Tibial nerve (tissue), 4 donors: ENCODE results near the gene TM9SF2. TPM values are rescaled to one million over a fixed set of nuclear protein-coding genes. Genes with fewer than 3 reads are reported as not detected.

Experiments
- DNase-seq, 2 donors: peaks; one replicate each; pipeline ENCODE4 v3.0.0-alpha.2; 2019; ENCODE audit warnings: low spot score in 2 of 2
- H3K27ac ChIP-seq, 4 donors: fragments of 200-600 bp; sonication (generic) in 3 of 4; one replicate each; pipeline ENCODE4 v1.5.1; 2017 to 2019; ENCODE audit warnings: mild to moderate bottlenecking in 1 of 4
- H3K27me3 ChIP-seq, 2 donors: fragments of 200-600 bp; sonication (generic) in 1 of 2; one replicate each; pipeline versions ENCODE4 v1.5.1 to v1.6.0; 2017 to 2019
- H3K36me3 ChIP-seq, 3 donors: fragments of 200-600 bp; sonication (generic); one replicate each; pipeline ENCODE4 v1.5.1; 2018 to 2019
- H3K4me1 ChIP-seq, 4 donors: fragments of 200-600 bp; sonication (generic) in 3 of 4; one replicate each; pipeline ENCODE4 v1.5.1; 2017 to 2019
- H3K4me3 ChIP-seq, 4 donors: fragments of 200-600 bp; sonication (generic) in 3 of 4; one replicate each; pipeline ENCODE4 v1.5.1; 2017 to 2019; ENCODE audit warnings: mild to moderate bottlenecking in 1 of 4, moderate library complexity in 1 of 4
- H3K9me3 ChIP-seq, 4 donors: fragments of 200-600 bp; sonication (generic) in 3 of 4; one replicate each; pipeline ENCODE4 v1.5.1; 2017 to 2019
- EP300 ChIP-seq, 2 donors: sonication (generic); formaldehyde crosslinking; IDR thresholded peaks; one replicate each; pipeline ENCODE4 v1.6.1; 2017; ENCODE audit warnings: antibody characterized with exemption in 2 of 2, mild to moderate bottlenecking in 1 of 2
- POLR2A ChIP-seq, 2 donors: fragments of 450-650 bp; IDR thresholded peaks; one replicate each; pipeline ENCODE4 v1.6.1; 2017; ENCODE audit warnings: antibody characterized with exemption in 2 of 2, mild to moderate bottlenecking in 2 of 2, moderate library complexity in 2 of 2
- WGBS, 2 donors: methylation state at CpG; one replicate each; pipeline ENCODE4 v1.1.5; 2018; 5-methylcytosine and 5-hydroxymethylcytosine counted together
- total RNA-seq, 4 donors: library from RNA; depleted of rRNA; stranded (reverse); fragments of >200 nt; gene quantifications; one replicate each; pipeline ENCODE4 v1.1.0, GENCODE V29; 2016
- TF ChIP-seq, protein P1 (sequence below), 5 experiments: fragments of 200-600 bp in 3 of 5; fragments of 450-650 bp in 2 of 5; sonication (generic) in 3 of 5; IDR thresholded peaks; one replicate each; pipeline ENCODE4 v1.5.1; 2016 to 2019; ENCODE audit warnings: antibody characterized with exemption in 5 of 5, mild to moderate bottlenecking in 3 of 5, moderate library complexity in 2 of 5

The TM9SF2 gene
- total RNA-seq, 4 donors from 2014 or later, result 67.8 to 110 (median 82.7) TPM

DNA sequence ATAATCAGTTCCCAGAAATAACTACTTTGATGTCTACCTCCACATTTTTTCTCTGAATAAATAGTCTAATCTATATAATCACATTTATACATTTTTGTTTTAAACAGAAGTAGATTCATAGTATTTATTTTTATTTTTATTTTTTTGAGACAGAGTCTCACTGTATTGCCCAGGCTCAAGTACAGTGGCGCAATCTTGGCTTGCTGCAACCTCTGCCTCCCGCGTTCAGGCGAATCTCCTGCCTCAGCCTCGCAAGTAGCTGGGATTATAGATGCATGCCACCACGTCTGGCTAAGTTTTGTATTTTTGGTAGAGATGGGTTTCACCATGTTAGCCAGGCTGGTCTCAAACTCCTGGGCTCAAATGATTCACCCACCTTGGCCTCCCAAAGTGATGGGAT lies 16.7 kb downstream of the TM9SF2 start:
- WGBS, 2 donors, result 88 to 98% methylated on average over 6 of the region's 6 CpGs
- TF ChIP-seq EP300 (IDR thresholded peaks at IDR 0.05), result no peak
- TF ChIP-seq, protein P1, sequence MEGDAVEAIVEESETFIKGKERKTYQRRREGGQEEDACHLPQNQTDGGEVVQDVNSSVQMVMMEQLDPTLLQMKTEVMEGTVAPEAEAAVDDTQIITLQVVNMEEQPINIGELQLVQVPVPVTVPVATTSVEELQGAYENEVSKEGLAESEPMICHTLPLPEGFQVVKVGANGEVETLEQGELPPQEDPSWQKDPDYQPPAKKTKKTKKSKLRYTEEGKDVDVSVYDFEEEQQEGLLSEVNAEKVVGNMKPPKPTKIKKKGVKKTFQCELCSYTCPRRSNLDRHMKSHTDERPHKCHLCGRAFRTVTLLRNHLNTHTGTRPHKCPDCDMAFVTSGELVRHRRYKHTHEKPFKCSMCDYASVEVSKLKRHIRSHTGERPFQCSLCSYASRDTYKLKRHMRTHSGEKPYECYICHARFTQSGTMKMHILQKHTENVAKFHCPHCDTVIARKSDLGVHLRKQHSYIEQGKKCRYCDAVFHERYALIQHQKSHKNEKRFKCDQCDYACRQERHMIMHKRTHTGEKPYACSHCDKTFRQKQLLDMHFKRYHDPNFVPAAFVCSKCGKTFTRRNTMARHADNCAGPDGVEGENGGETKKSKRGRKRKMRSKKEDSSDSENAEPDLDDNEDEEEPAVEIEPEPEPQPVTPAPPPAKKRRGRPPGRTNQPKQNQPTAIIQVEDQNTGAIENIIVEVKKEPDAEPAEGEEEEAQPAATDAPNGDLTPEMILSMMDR (IDR thresholded peaks at IDR 0.05), result no peak
- no peak for TF ChIP-seq POLR2A (IDR thresholded peaks at IDR 0.05)
- H3K27me3 ChIP-seq, result no peaks in the 10 kb centered on the region

GRCh38 chr13:99522298-99522697 lies 21.0 kb downstream of the TM9SF2 start:
- Histone ChIP-seq H3K4me1 (no peaks in the 10 kb centered on the region), H3K27me3 (no peaks in the 10 kb centered on the region), H3K4me3 (no peak overlapping the region), H3K36me3 (peaks cover 0 to 74% (median 14%) of the 10 kb centered on the region in 3 donors), H3K9me3 (no peaks in the 10 kb centered on the region), H3K27ac (no peak overlapping the region)
- 96 to 98% methylated on average over 2 of the region's 2 CpGs for WGBS, 2 donors
- TF ChIP-seq EP300 (IDR thresholded peaks at IDR 0.05) (no peak), POLR2A (IDR thresholded peaks at IDR 0.05) (no peak)
- TF ChIP-seq, protein P1 (IDR thresholded peaks at IDR 0.05), result no peak
- DNase-seq, result no peak

More for the DNA sequence above, 16.7 kb downstream of the TM9SF2 start:
- Histone ChIP-seq H3K27ac (no peak overlapping the region), H3K9me3 (no peaks in the 10 kb centered on the region), H3K4me1 (peaks cover 0 to 21% (median 6%) of the 10 kb centered on the region in 4 donors), H3K4me3 (no peak overlapping the region), H3K36me3 (peaks cover 0 to 36% (median 14%) of the 10 kb centered on the region in 3 donors)
- no peak for DNase-seq

DNA sequence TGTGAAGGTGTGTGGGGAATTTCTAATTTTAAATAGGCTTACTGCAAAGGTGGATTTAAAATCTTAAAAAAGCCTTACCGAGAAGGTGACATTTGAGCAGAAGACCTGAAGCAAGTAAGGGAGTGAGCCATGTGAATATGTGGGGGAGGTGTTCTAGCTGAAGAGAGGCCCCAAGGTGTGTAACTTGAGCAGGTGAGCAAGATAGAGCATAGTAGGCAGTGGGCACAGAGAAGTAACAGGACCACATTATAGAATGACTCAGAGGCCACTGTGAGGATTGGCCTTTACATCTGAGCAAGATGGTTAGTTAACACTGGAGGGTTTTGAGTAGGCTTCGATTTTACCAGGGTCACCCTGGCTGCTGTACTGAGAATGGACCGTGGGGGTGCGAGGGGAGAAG lies 22.6 kb downstream of the TM9SF2 start:
- WGBS, 2 donors, result 93% methylated on average over 4 of the region's 4 CpGs
- Histone ChIP-seq H3K27ac (no peak overlapping the region), H3K9me3 (no peaks in the 10 kb centered on the region), H3K36me3 (peaks cover 0 to 73% (median 14%) of the 10 kb centered on the region in 3 donors), H3K4me1 (no peaks in the 10 kb centered on the region), H3K4me3 (no peak overlapping the region), H3K27me3 (no peaks in the 10 kb centered on the region)
- no peak for DNase-seq
- TF ChIP-seq POLR2A (IDR thresholded peaks at IDR 0.05), result no peak
- no peak for TF ChIP-seq EP300 (IDR thresholded peaks at IDR 0.05)

GRCh38 chr13:99525967-99526366 lies 24.7 kb downstream of the TM9SF2 start:
- no peak for DNase-seq
- no peaks in the 10 kb centered on the region for H3K9me3 ChIP-seq
- no peak overlapping the region for H3K4me3 ChIP-seq
- no peak overlapping the region for H3K27ac ChIP-seq
- H3K36me3 ChIP-seq, result peaks cover 0 to 72% (median 15%) of the 10 kb centered on the region in 3 donors
- TF ChIP-seq EP300 (IDR thresholded peaks at IDR 0.05) (no peak), POLR2A (IDR thresholded peaks at IDR 0.05) (no peak)
- TF ChIP-seq, protein P1 (IDR thresholded peaks at IDR 0.05), result no peak
- 96% methylated on average over 4 of the region's 4 CpGs for WGBS, 2 donors
- no peaks in the 10 kb centered on the region for H3K4me1 ChIP-seq
- no peaks in the 10 kb centered on the region for H3K27me3 ChIP-seq

GRCh38 chr13:99526549-99526948 lies 25.3 kb downstream of the TM9SF2 start:
- H3K4me3 ChIP-seq, result no peak overlapping the region
- no peak overlapping the region for H3K27ac ChIP-seq
- H3K36me3 ChIP-seq, result peaks cover 0 to 70% (median 11%) of the 10 kb centered on the region in 3 donors
- WGBS, 2 donors, result 78 to 80% methylated on average over 7 of the region's 7 CpGs
- H3K9me3 ChIP-seq, result no peaks in the 10 kb centered on the region
- no peaks in the 10 kb centered on the region for H3K27me3 ChIP-seq
- no peak for TF ChIP-seq POLR2A (IDR thresholded peaks at IDR 0.05)
- TF ChIP-seq EP300 (IDR thresholded peaks at IDR 0.05), result no peak
- TF ChIP-seq, protein P1 (IDR thresholded peaks at IDR 0.05), result no peak
- no peak for DNase-seq
- H3K4me1 ChIP-seq, result no peaks in the 10 kb centered on the region

- Histone ChIP-seq H3K9me3 (no peaks in the 10 kb centered on the region), H3K4me3 (no peak overlapping the region), H3K27ac (no peak overlapping the region), H3K36me3 (peaks cover 0 to 67% (median 6%) of the 10 kb centered on the region in 3 donors), H3K27me3 (no peaks in the 10 kb centered on the region), H3K4me1 (no peaks in the 10 kb centered on the region)
- TF ChIP-seq, protein P1 (IDR thresholded peaks at IDR 0.05), result no peak
- TF ChIP-seq EP300 (IDR thresholded peaks at IDR 0.05), result no peak
- no peak for TF ChIP-seq POLR2A (IDR thresholded peaks at IDR 0.05)
- DNase-seq, result no peak
- 79 to 86% methylated on average over 6 of the region's 6 CpGs for WGBS, 2 donors
Measured at GRCh38 chr13:99527301-99527700, 26.0 kb downstream of the TM9SF2 start.
